Mucosa of stomach (tissue), 1 donor: ENCODE measurements around the gene BTBD9.
"Not testable (repeated sequence)": the region's sequence is repeated elsewhere in the genome, so short reads cannot be mapped to it uniquely, and the experiment has no call there.

Source experiments
- H3K27me3 ChIP-seq: one replicate; pipeline ENCODE4 v1.7.0; 2013; ENCODE audit warnings: mild to moderate bottlenecking, low read length; ENCODE audit not compliant: control insufficient read depth, insufficient read depth
- H3K36me3 ChIP-seq: one replicate; pipeline ENCODE4 v1.7.0; 2013; ENCODE audit warnings: low read length; ENCODE audit not compliant: control insufficient read depth, insufficient read depth
- H3K4me1 ChIP-seq: one replicate; pipeline ENCODE4 v1.7.0; 2013; ENCODE audit warnings: mild to moderate bottlenecking, low read length; ENCODE audit not compliant: control insufficient read depth, insufficient read depth
- H3K4me3 ChIP-seq: one replicate; pipeline ENCODE4 v1.7.0; 2013; ENCODE audit warnings: low read length
- H3K9ac ChIP-seq: one replicate; pipeline ENCODE4 v1.7.0; 2013; ENCODE audit warnings: mild to moderate bottlenecking, low read length, moderate library complexity
- H3K9me3 ChIP-seq: one replicate; pipeline ENCODE4 v1.7.0; 2013; ENCODE audit warnings: mild to moderate bottlenecking, low read length, moderate library complexity; ENCODE audit not compliant: control insufficient read depth
- donor health status: Pancreatic carcinoma.

BTBD9 gene

DNA sequence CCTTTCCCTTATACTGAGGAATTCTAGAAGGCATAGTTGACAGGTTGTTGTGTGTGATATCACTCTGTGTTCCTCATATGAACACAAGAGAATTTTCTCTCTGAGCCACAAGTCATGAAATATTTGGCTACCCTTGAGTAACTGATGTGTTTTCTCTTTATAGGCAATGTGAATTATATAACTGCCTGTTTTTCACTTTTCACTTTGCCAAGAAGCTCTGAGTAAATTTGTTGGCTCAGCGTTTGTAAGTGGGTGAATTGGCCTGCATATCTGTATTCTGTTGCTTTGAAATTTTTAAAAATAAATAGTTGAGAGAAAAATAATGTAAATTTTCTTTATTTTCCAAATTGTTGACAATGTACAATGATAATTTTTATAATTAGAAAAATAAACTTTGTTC lies 5.2 kb upstream of the BTBD9 start:
- no peaks in the 10 kb centered on the region for H3K4me1 ChIP-seq
- H3K9me3 ChIP-seq = no peaks in the 10 kb centered on the region
- H3K36me3 ChIP-seq = no peaks in the 10 kb centered on the region
- no peak overlapping the region for H3K9ac ChIP-seq
- no peak overlapping the region for H3K4me3 ChIP-seq
- no peaks in the 10 kb centered on the region for H3K27me3 ChIP-seq

GRCh38 chr6:38640216-38640909 lies 634 bp upstream of the BTBD9 start:
- H3K36me3 ChIP-seq = no peaks in the 10 kb centered on the region
- peak overlapping the region; percentile 84 for H3K4me3 ChIP-seq
- H3K4me1 ChIP-seq = peaks cover 14% of the 10 kb centered on the region
- H3K9ac ChIP-seq = peak overlapping the region; percentile 91
- H3K9me3 ChIP-seq = no peaks in the 10 kb centered on the region
- no peaks in the 10 kb centered on the region for H3K27me3 ChIP-seq

DNA sequence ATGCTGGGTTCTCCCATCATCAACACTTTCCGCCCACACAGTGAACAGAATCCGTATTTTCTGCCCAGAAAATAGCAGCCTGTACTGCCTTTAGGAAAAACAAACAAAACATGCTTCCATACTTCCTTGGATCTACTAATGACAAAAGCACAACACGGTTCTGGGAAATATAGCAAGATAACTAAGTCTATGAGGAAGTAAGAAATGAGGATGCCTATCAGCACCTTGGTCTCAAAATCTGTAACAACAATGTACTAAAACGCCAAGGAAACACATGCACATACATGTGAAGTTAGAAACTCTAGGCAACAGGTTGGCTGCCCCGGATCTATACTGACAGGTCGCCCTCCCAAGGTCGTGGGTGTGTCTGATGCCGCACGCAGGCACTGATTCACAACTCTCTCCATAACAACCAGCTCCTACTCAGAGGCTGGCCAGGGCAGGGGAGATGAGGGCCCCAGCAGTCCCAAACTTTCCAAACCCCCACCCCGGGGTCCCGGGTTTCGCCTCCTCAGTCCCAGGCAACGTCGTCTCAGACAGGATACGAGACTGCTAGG lies 710 bp downstream of the BTBD9 start:
- H3K27me3 ChIP-seq = no peaks in the 10 kb centered on the region
- H3K4me3 ChIP-seq = peak overlapping the region; percentile 84
- peak overlapping the region; percentile 91 for H3K9ac ChIP-seq
- no peaks in the 10 kb centered on the region for H3K9me3 ChIP-seq
- H3K36me3 ChIP-seq = no peaks in the 10 kb centered on the region
- H3K4me1 ChIP-seq = peaks cover 18% of the 10 kb centered on the region

GRCh38 chr6:38637756-38638155 lies 2.0 kb downstream of the BTBD9 start:
- Histone ChIP-seq H3K9ac (no peak overlapping the region), H3K36me3 (no peaks in the 10 kb centered on the region), H3K4me1 (peaks cover 25% of the 10 kb centered on the region), H3K27me3 (no peaks in the 10 kb centered on the region), H3K9me3 (no peaks in the 10 kb centered on the region), H3K4me3 (no peak overlapping the region)

DNA sequence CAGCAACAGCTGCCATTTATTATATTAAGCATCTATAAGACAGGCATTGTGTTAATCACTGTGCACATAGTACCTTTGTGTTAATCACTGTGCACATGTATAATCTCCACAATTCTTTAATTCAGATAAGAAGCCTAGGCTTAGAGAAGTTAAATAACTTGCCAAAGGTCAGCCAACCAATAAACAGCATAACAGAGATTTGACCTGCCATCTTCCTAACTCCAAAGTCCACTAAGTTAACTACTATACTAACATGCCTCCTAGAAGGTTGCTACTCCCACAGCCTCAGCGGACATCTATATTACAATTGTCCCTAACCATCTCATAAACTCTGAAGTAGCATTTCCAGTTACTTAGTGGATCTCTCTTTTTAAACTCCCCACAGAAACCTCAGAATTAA lies 3.7 kb downstream of the BTBD9 start:
- Histone ChIP-seq H3K27me3 (no peaks in the 10 kb centered on the region), H3K9ac (no peak overlapping the region), H3K4me3 (no peak overlapping the region), H3K9me3 (no peaks in the 10 kb centered on the region), H3K36me3 (no peaks in the 10 kb centered on the region), H3K4me1 (peaks cover 25% of the 10 kb centered on the region)

DNA sequence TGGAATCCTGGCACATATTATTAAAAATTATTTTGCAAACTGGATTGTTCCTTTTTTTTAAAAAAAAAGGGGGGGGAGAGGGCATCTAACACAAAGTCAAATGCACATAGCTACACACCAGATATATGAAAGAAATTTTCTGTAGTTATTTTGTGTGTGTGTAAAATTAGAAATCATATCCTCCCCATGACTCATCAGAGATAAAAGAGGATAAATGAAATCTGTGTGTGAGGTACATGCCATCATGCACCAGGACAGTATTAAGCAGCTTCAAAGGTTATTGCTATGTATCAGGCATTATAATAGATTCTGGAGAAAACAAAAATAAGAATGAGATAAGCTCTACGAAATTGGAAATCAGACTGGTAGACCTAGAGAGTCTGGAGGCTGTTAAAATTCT lies 5.2 kb downstream of the BTBD9 start:
- no peaks in the 10 kb centered on the region for H3K36me3 ChIP-seq
- H3K9me3 ChIP-seq = no peaks in the 10 kb centered on the region
- H3K4me1 ChIP-seq = peaks cover 25% of the 10 kb centered on the region
- H3K27me3 ChIP-seq = no peaks in the 10 kb centered on the region
- no peak overlapping the region for H3K9ac ChIP-seq
- H3K4me3 ChIP-seq = no peak overlapping the region

- Histone ChIP-seq H3K4me1 (peaks cover 25% of the 10 kb centered on the region), H3K4me3 (no peak overlapping the region), H3K9me3 (no peaks in the 10 kb centered on the region), H3K36me3 (no peaks in the 10 kb centered on the region), H3K27me3 (no peaks in the 10 kb centered on the region), H3K9ac (no peak overlapping the region)
Observed at GRCh38 chr6:38632490-38632889, 7.2 kb downstream of the BTBD9 start.

DNA sequence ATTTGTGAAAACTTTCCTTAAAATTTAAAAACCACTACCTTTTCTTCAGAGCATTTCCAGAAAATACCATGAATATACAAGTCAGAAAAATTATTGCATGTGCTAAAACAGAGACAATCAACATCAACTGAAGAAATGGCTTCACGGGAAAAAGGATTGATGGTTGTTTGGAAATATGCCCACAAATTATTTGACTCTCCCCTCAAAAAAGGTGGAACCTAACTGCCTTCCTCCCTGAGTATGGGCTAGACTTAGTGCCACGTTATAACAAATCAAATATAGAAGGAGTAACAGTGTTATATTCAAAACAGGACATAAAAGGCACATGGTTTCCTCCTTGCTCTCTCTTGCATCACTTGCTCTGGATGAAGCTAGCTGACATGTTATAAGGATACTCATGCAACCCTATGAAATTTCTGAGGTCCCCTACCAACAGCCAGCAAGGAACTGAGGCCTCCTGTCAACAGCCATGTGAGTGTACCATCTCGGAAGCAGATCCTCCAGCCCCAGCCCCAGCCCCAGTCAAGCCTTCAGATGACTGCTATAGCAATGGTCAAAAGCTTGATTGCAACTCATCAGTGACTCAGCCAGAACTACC lies 8.4 kb downstream of the BTBD9 start:
- Histone ChIP-seq H3K36me3 (no peaks in the 10 kb centered on the region), H3K4me3 (no peak overlapping the region), H3K9ac (no peak overlapping the region), H3K27me3 (no peaks in the 10 kb centered on the region), H3K9me3 (no peaks in the 10 kb centered on the region), H3K4me1 (peaks cover 20% of the 10 kb centered on the region)

DNA sequence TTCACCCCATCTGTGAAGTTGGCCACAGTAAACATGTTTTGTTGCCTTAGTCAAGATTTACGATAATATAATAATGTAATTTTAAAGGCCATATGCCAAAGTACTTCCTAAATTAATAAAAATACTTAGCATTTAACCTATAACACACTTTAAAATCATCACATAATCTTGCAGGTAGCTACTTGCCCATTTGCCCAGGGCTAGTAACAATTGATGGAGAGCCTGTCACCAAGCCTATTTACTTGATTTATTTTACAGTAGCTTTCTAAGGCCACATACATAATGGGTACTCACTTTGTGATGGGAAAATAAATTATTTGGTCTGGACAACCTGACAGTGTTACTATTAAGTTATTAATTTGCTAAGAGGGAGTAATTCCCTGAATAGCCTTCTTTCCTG lies 14.5 kb downstream of the BTBD9 start:
- Histone ChIP-seq H3K4me1 (no peaks in the 10 kb centered on the region), H3K36me3 (no peaks in the 10 kb centered on the region), H3K4me3 (no peak overlapping the region), H3K27me3 (no peaks in the 10 kb centered on the region), H3K9ac (no peak overlapping the region), H3K9me3 (no peaks in the 10 kb centered on the region)

- not testable (repeated sequence) for H3K4me3 ChIP-seq, H3K4me1 ChIP-seq, H3K9me3 ChIP-seq, H3K27me3 ChIP-seq, H3K36me3 ChIP-seq, H3K9ac ChIP-seq
Observed at GRCh38 chr6:38619342-38619741, 20.4 kb downstream of the BTBD9 start.

DNA sequence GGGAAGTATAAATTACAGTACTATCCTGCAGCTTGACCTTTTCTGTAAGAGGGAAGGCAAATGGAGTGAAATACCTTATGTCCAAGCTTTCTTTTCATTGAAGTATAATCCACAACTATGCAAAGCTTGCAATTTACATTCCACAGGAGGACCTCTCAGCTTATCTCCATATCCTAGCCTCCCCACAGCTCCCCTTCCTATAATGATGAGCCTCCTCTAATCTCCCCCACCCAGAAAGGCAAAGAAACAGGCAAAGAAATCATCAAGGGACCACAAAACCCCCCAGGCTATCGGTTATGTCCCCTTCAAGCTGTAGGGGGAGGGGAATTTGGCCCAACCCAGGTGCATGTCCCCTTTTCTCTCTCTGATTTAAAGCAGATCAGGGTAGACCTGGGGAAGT lies 21.4 kb downstream of the BTBD9 start:
- not testable (repeated sequence) for H3K9ac ChIP-seq, H3K27me3 ChIP-seq, H3K4me1 ChIP-seq, H3K36me3 ChIP-seq, H3K9me3 ChIP-seq, H3K4me3 ChIP-seq

DNA sequence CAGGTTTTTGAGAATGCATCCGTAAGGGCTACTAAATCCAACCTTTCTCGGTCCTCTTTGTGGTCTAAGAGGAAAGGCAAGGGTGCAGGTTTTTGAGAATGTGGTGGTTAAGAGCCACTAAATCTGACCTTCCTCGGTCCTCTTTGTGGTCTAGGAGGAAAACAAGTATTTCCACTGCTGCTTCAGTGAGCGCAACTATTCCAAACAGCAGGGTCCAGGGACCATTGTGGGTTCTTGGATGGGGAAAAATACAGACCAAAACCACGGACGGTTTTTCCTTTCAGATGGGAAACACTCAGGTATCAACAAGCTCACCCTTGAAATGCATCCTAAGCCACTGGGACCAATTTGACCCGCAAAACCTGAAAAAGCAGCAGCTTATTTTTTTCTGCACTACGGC lies 21.9 kb downstream of the BTBD9 start:
- H3K27me3 ChIP-seq = no peaks in the 10 kb centered on the region
- H3K9me3 ChIP-seq = no peaks in the 10 kb centered on the region
- peaks cover 10% of the 10 kb centered on the region for H3K4me1 ChIP-seq
- no peaks in the 10 kb centered on the region for H3K36me3 ChIP-seq
- H3K4me3 ChIP-seq = no peak overlapping the region
- H3K9ac ChIP-seq = no peak overlapping the region
